Neuronal stem cell (in vitro differentiated cells): ENCODE results near the gene GPRC6A.

Source experiments
- DNase-seq: peaks from one replicate; pipeline ENCODE4 v3.0.0-alpha.2; 2013; ENCODE audit warnings: low spot score
- H2AFZ ChIP-seq: one replicate; pipeline ENCODE4 v1.6.1; 2013; ENCODE audit warnings: mild to moderate bottlenecking, low read length, inconsistent platforms
- H2AK5ac ChIP-seq: 2 replicates; pipeline ENCODE4 v1.6.1; 2013; ENCODE audit warnings: low read depth, mild to moderate bottlenecking, inconsistent platforms, low read length, moderate library complexity, mixed read lengths
- H2BK120ac ChIP-seq: 2 replicates; pipeline ENCODE4 v1.6.1; 2013; ENCODE audit warnings: low read depth, mild to moderate bottlenecking, inconsistent platforms, low read length, moderate library complexity, mixed read lengths
- H2BK12ac ChIP-seq: one replicate; pipeline ENCODE4 v1.6.1; 2013; ENCODE audit warnings: low read length, inconsistent platforms
- H2BK15ac ChIP-seq: 2 replicates; pipeline ENCODE4 v1.6.1; 2013; ENCODE audit warnings: mild to moderate bottlenecking, low read length, inconsistent platforms, mixed read lengths
- H2BK5ac ChIP-seq: one replicate; pipeline ENCODE4 v1.6.1; 2013; ENCODE audit warnings: inconsistent platforms, mild to moderate bottlenecking, low read length, moderate library complexity
- H3K14ac ChIP-seq: one replicate; pipeline ENCODE4 v1.6.1; 2013; ENCODE audit warnings: low read length, inconsistent platforms
- H3K18ac ChIP-seq: 2 replicates; pipeline ENCODE4 v1.6.1; 2013; ENCODE audit warnings: low read length, inconsistent platforms
- H3K23ac ChIP-seq: 2 replicates; pipeline ENCODE4 v1.6.1; 2013; ENCODE audit warnings: low read depth, mild to moderate bottlenecking, mixed read lengths, low read length, inconsistent platforms; ENCODE audit not compliant: poor library complexity
- H3K27ac ChIP-seq: replicated peaks from 3 replicates; pipeline ENCODE4 v1.5.1; 2013; ENCODE audit warnings: low read length, inconsistent platforms
- H3K27me3 ChIP-seq, 3 experiments: 2 replicates each; pipeline ENCODE4 v1.6.1; 2013; ENCODE audit warnings: low read length in 3 of 3, mild to moderate bottlenecking in 2 of 3, inconsistent platforms in 1 of 3, low read depth in 1 of 3, mixed read lengths in 1 of 3, moderate library complexity in 1 of 3; ENCODE audit not compliant: control insufficient read depth in 3 of 3, insufficient read depth in 3 of 3
- H3K36me3 ChIP-seq, 2 donors: replicated peaks in 1 of 2; 2 replicates each; pipeline ENCODE4 v1.6.1; 2013; ENCODE audit warnings: low read length in 2 of 2; ENCODE audit not compliant: control insufficient read depth in 2 of 2, insufficient read depth in 2 of 2
- H3K4ac ChIP-seq: 2 replicates; pipeline ENCODE4 v1.6.1; 2013; ENCODE audit warnings: inconsistent platforms, mild to moderate bottlenecking, low read length, moderate library complexity
- H3K4me1 ChIP-seq, 2 donors: 1 replicate in 1 of 2; 2 replicates in 1 of 2; pipeline ENCODE4 v1.6.1; 2013; ENCODE audit warnings: low read length in 2 of 2, low read depth in 1 of 2; ENCODE audit not compliant: control insufficient read depth in 2 of 2, insufficient read depth in 1 of 2
- H3K4me2 ChIP-seq: one replicate; pipeline ENCODE4 v1.6.1; 2013; ENCODE audit warnings: mild to moderate bottlenecking, low read length, inconsistent platforms; ENCODE audit not compliant: insufficient read depth, poor library complexity, severe bottlenecking
- H3K4me3 ChIP-seq, 2 donors: 2 replicates each; pipeline ENCODE4 v1.5.1; 2013; ENCODE audit warnings: low read length in 2 of 2, mild to moderate bottlenecking in 2 of 2, inconsistent platforms in 1 of 2, moderate library complexity in 1 of 2
- H3K79me1 ChIP-seq: one replicate; pipeline ENCODE4 v1.6.1; 2013; ENCODE audit warnings: low read depth, mild to moderate bottlenecking, inconsistent platforms, low read length, moderate library complexity
- H3K9ac ChIP-seq: one replicate; pipeline ENCODE4 v1.6.1; 2013; ENCODE audit warnings: mild to moderate bottlenecking, low read depth, low read length, inconsistent platforms; ENCODE audit not compliant: poor library complexity
- H3K9me3 ChIP-seq, 2 donors: replicated peaks in 1 of 2; 2 replicates each; pipeline versions ENCODE3 to v1.6.1; 2013; ENCODE audit warnings: low read length in 2 of 2, mild to moderate bottlenecking in 2 of 2, inconsistent platforms in 1 of 2, low read depth in 1 of 2, mixed read lengths in 1 of 2, moderate library complexity in 1 of 2; ENCODE audit not compliant: control insufficient read depth in 2 of 2, insufficient read depth in 1 of 2
- H4K8ac ChIP-seq: one replicate; pipeline ENCODE4 v1.6.1; 2013; ENCODE audit warnings: low read depth, mild to moderate bottlenecking, inconsistent platforms, low read length, moderate library complexity
- H4K91ac ChIP-seq: one replicate; pipeline ENCODE4 v1.6.1; 2013; ENCODE audit warnings: low read length, low read depth, mild to moderate bottlenecking, inconsistent platforms; ENCODE audit not compliant: poor library complexity
- whole genome bisulfite sequencing, 2 donors: extraction: QIAGEN DNeasy Blood & Tissue Kit; methylation state at CpG; one replicate each; pipeline ENCODE4 v1.1.7; 2013; ENCODE audit warnings: missing lambda C conversion rate in 2 of 2, mixed read lengths in 1 of 2; ENCODE audit not compliant: insufficient read length in 2 of 2, insufficient replicate concordance in 1 of 2; ENCODE audit errors: extremely low coverage in 2 of 2; 5-methylcytosine and 5-hydroxymethylcytosine counted together

GPRC6A gene

GRCh38 chr6:116745176-116745575 is 83.7 kb downstream of the GPRC6A start:
- no peak overlapping the region for H3K27ac ChIP-seq
- DNase-seq, result no peak
- H2BK15ac ChIP-seq, result no peak overlapping the region
- H3K4me3 ChIP-seq, result no peak overlapping the region
- H3K23ac ChIP-seq, result no peak overlapping the region
- no peaks in the 10 kb centered on the region for H3K36me3 ChIP-seq
- H3K9ac ChIP-seq, result no peak overlapping the region
- no peaks in the 10 kb centered on the region for H3K9me3 ChIP-seq
- H4K8ac ChIP-seq, result no peak overlapping the region
- WGBS, 2 donors, result no CpG with 5 or more reads among the region's 5 CpGs
- H2BK5ac ChIP-seq, result no peak overlapping the region
- H3K4me2 ChIP-seq, result no peak overlapping the region
- no peak overlapping the region for H3K4ac ChIP-seq
- H2BK120ac ChIP-seq, result no peak overlapping the region
- no peak overlapping the region for H3K18ac ChIP-seq
- H3K27me3 ChIP-seq, result no peaks in the 10 kb centered on the region
- no peaks in the 10 kb centered on the region for H3K4me1 ChIP-seq
- no peak overlapping the region for H2AFZ ChIP-seq
- no peaks in the 10 kb centered on the region for H3K79me1 ChIP-seq
- no peak overlapping the region for H2BK12ac ChIP-seq
- no peak overlapping the region for H2AK5ac ChIP-seq
- no peak overlapping the region for H4K91ac ChIP-seq
- H3K14ac ChIP-seq, result no peak overlapping the region
